Measurements from ENCODE around the gene NHLRC4. TPM values are rescaled to one million over a fixed set of nuclear protein-coding genes. Genes with fewer than 3 reads are reported as not detected.

Gene NHLRC4
- total and polyA plus RNA-seq, 9 of the 15 experiments (the other 6 are each of a cell fraction or from before 2014, with no cell fraction given): 0.24 to 3.7 (median 1.3) TPM; not detected in 2

- TF ChIP-seq CEBPZ (IDR thresholded peaks at IDR 0.05; ENCODE audit: borderline replicate concordance, low read depth, low read length): no peak
- TF ChIP-seq PHB (CRISPR knock-in tag; IDR thresholded peaks at IDR 0.05): no peak
- no peak for TF ChIP-seq SRSF9 (IDR thresholded peaks at IDR 0.05; ENCODE audit: borderline replicate concordance, low read depth, low read length)
- no peak for TF ChIP-seq NFIX (CRISPR knock-in tag; IDR thresholded peaks at IDR 0.05; ENCODE audit: low read depth)
- TF ChIP-seq, protein P1, sequence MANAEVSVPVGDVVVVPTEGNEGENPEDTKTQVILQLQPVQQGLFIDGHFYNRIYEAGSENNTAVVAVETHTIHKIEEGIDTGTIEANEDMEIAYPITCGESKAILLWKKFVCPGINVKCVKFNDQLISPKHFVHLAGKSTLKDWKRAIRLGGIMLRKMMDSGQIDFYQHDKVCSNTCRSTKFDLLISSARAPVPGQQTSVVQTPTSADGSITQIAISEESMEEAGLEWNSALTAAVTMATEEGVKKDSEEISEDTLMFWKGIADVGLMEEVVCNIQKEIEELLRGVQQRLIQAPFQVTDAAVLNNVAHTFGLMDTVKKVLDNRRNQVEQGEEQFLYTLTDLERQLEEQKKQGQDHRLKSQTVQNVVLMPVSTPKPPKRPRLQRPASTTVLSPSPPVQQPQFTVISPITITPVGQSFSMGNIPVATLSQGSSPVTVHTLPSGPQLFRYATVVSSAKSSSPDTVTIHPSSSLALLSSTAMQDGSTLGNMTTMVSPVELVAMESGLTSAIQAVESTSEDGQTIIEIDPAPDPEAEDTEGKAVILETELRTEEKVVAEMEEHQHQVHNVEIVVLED (CRISPR knock-in tag; IDR thresholded peaks at IDR 0.05): no peak
- no peak for TF ChIP-seq RHOXF2B (CRISPR knock-in tag; conservative IDR thresholded peaks at IDR 0.05)
- TF ChIP-seq VEZF1 (CRISPR knock-in tag; IDR thresholded peaks at IDR 0.05): peak; percentile 7
- TF ChIP-seq RNF2 (IDR thresholded peaks at IDR 0.05): no peak
- TF ChIP-seq E4F1 (CRISPR knock-in tag; IDR thresholded peaks at IDR 0.05; ENCODE audit: borderline replicate concordance): no peak
- no peak for TF ChIP-seq ZNF316 (IDR thresholded peaks at IDR 0.05)
- TF ChIP-seq SREBF2 (CRISPR knock-in tag; IDR thresholded peaks at IDR 0.05): no peak
- TF ChIP-seq THRAP3 (IDR thresholded peaks at IDR 0.05; ENCODE audit: borderline replicate concordance): no peak
- no peak for TF ChIP-seq GABPB2 (CRISPR knock-in tag; conservative IDR thresholded peaks at IDR 0.05)
- TF ChIP-seq ZNF174 (CRISPR knock-in tag; IDR thresholded peaks at IDR 0.05): no peak
- no peak for TF ChIP-seq CBFA2T3 (IDR thresholded peaks at IDR 0.05)
- no peak for TF ChIP-seq ZNF707 (CRISPR knock-in tag; conservative IDR thresholded peaks at IDR 0.05)
- no peak for TF ChIP-seq ZNF124 (CRISPR knock-in tag; IDR thresholded peaks at IDR 0.05)
- TF ChIP-seq ZNF551 (CRISPR knock-in tag; IDR thresholded peaks at IDR 0.05): no peak
- no peak for TF ChIP-seq NONO (IDR thresholded peaks at IDR 0.05; ENCODE audit: low read depth in 2 of 2, low read length in 1 of 2)
- TF ChIP-seq ILF3 (IDR thresholded peaks at IDR 0.05; ENCODE audit: borderline replicate concordance): no peak
- TF ChIP-seq NFXL1 (CRISPR knock-in tag; IDR thresholded peaks at IDR 0.05): no peak
Measured at GRCh38 chr16:567373-568256, 810 bp downstream of the NHLRC4 start (continued).
